Measurements from ENCODE around the gene CACNG4. TPM values are rescaled to one million over a fixed set of nuclear protein-coding genes. Genes with fewer than 3 reads are reported as not detected.

Gene CACNG4
- total RNA-seq, 2 experiments from 2014 or later: not detected

GRCh38 chr17:67055041-67055443 is 90.5 kb downstream of the CACNG4 start:
- Histone ChIP-seq H3K27ac (ENCODE audit: low read depth in 1 of 2, low read length in 2 of 2) (no peak overlapping the region), H3K9me3 (ENCODE audit: control insufficient read depth in 1 of 2, insufficient read depth in 1 of 2, low read length in 2 of 2) (peaks cover 0 to 7% of the 10 kb centered on the region in 2 experiments), H3K27me3 (ENCODE audit: control insufficient read depth in 1 of 2, insufficient read depth in 2 of 2, low read length in 2 of 2) (no peaks in the 10 kb centered on the region), H3K4me1 (ENCODE audit: insufficient read depth, low read length) (no peaks in the 10 kb centered on the region), H3K4me3 (ENCODE audit: low read length) (no peak overlapping the region), H3K36me3 (ENCODE audit: insufficient read depth, low read length) (no peaks in the 10 kb centered on the region)
- intact Hi-C loops (cut with DNase I, micrococcal nuclease): no loop called here
- H3K27ac Mint-ChIP-seq: no peak overlapping the region
- CTCF ChIA-PET: no interaction called here
- POLR2A ChIA-PET: no interaction called here
- DNase-seq (peak in 1 of 14 experiments; percentile 25), ATAC-seq (ENCODE audit: poor library complexity) (no peak)
- H3K4me3 Mint-ChIP-seq: no peak overlapping the region
- no peaks in the 10 kb centered on the region for H3K9me3 Mint-ChIP-seq
- H3K27me3 Mint-ChIP-seq: no peaks in the 10 kb centered on the region
- H3K36me3 Mint-ChIP-seq (ENCODE audit: low read depth): no peaks in the 10 kb centered on the region
- no peaks in the 10 kb centered on the region for H3K4me1 Mint-ChIP-seq (ENCODE audit: low read depth)
- no peak for TF ChIP-seq CTCF (IDR thresholded peaks at IDR 0.05)

GRCh38 chr17:67055811-67056745 is 91.6 kb downstream of the CACNG4 start:
- no peak for ATAC-seq (ENCODE audit: poor library complexity)
- no peaks in the 10 kb centered on the region for H3K36me3 ChIP-seq (ENCODE audit: insufficient read depth, low read length)

DNA sequence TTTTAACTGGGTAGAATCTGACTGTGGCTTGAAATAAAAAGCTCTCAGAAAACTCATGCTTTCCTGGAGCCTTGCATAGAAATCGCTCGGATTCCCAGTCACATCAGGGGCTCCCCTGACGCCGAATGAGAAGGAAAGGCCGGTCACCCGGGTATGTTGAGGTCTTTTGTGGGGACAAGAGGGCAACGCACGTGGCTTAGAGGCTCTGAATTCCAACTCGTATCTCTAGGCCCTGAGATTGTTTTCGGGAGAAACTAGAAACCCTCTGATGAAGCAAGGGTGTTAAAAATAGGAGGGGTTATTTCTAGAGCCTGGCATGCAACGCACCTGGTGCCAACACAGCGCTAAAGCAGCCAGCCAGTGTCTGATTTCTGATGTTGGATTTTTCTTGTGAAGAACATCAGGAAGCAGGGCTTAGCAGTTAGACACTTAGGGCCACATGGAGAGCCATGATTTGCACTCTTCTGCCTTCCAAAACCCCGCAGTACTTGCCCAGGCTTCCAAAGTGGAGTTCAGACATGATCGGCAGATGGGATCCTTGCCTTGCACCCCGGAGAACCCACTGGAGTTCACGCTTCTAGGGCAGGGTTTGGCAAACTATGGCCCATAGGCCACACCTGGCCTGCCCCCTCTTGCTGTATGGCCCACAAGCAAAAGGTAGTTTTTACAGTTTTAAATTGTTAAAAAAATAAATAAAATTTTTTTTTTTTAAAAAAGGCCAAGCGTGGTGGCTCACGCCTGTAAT is 92.4 kb downstream of the CACNG4 start:
- Mint-ChIP-seq H3K9me3 (no peaks in the 10 kb centered on the region), H3K27ac (no peak overlapping the region), H3K27me3 (no peaks in the 10 kb centered on the region), H3K36me3 (ENCODE audit: low read depth) (no peaks in the 10 kb centered on the region), H3K4me3 (no peak overlapping the region), H3K4me1 (ENCODE audit: low read depth) (no peaks in the 10 kb centered on the region)
- ChIA-PET CTCF (no interaction called here), POLR2A (no interaction called here)
- H3K9me3 ChIP-seq (ENCODE audit: control insufficient read depth in 1 of 2, insufficient read depth in 1 of 2, low read length in 2 of 2): no peaks in the 10 kb centered on the region
- H3K4me3 ChIP-seq (ENCODE audit: low read length): no peak overlapping the region
- H3K4me1 ChIP-seq (ENCODE audit: insufficient read depth, low read length): no peaks in the 10 kb centered on the region
- no peak for TF ChIP-seq CTCF (IDR thresholded peaks at IDR 0.05)
- no peaks in the 10 kb centered on the region for H3K27me3 ChIP-seq (ENCODE audit: control insufficient read depth in 1 of 2, insufficient read depth in 2 of 2, low read length in 2 of 2)
- no peak overlapping the region for H3K27ac ChIP-seq (ENCODE audit: low read depth in 1 of 2, low read length in 2 of 2)
- H3K36me3 ChIP-seq (ENCODE audit: insufficient read depth, low read length): no peaks in the 10 kb centered on the region
- intact Hi-C loops (cut with DNase I, micrococcal nuclease): no loop called here
- ATAC-seq (ENCODE audit: poor library complexity) (no peak), DNase-seq (no peak)

More at GRCh38 chr17:67055811-67056745, 91.6 kb downstream of the CACNG4 start:
- Histone ChIP-seq H3K4me3 (ENCODE audit: low read length) (no peak overlapping the region), H3K9me3 (ENCODE audit: control insufficient read depth in 1 of 2, insufficient read depth in 1 of 2, low read length in 2 of 2) (peaks cover 0 to 2% of the 10 kb centered on the region in 2 experiments), H3K4me1 (ENCODE audit: insufficient read depth, low read length) (no peaks in the 10 kb centered on the region), H3K27me3 (ENCODE audit: control insufficient read depth in 1 of 2, insufficient read depth in 2 of 2, low read length in 2 of 2) (no peaks in the 10 kb centered on the region), H3K27ac (ENCODE audit: low read depth in 1 of 2, low read length in 2 of 2) (no peak overlapping the region)
- Mint-ChIP-seq H3K36me3 (ENCODE audit: low read depth) (no peaks in the 10 kb centered on the region), H3K27me3 (no peaks in the 10 kb centered on the region), H3K4me1 (ENCODE audit: low read depth) (no peaks in the 10 kb centered on the region), H3K4me3 (no peak overlapping the region), H3K9me3 (no peaks in the 10 kb centered on the region), H3K27ac (no peak overlapping the region)
- intact Hi-C loops (cut with DNase I, micrococcal nuclease): no loop called here
- DNase-seq: peak in 1 of 14 experiments; percentile 24
- ChIA-PET CTCF (no interaction called here), POLR2A (no interaction called here)
- no peak for TF ChIP-seq CTCF (IDR thresholded peaks at IDR 0.05)
